ENCODE results near the gene PIEZO2.

DNA sequence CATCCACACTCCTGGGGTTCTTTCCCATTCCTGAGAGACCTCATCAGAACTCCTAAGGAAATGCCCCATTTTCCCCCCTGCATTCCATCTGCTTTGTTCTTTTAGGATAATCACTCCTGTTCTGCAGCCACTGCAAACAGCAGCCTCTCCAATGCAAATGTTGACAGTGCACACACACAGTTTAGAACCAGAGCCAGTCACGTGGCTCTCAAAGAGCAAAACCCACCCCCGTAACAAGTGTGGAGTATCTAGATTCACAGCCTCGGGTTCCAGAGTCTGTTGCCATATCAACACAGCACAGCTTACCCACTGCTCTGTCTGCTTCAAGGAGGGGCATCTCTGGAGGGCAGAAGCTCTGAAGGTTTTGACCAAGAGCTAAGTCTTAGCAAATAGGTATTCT is 443.6 kb downstream of the PIEZO2 start:
- TF ChIP-seq ZNF341 (tag by site-specific recombination; IDR thresholded peaks at IDR 0.05; ENCODE audit: low read depth) (no peak), ZNF292 (tag by site-specific recombination; IDR thresholded peaks at IDR 0.05; ENCODE audit: borderline replicate concordance, low read depth) (no peak), KLF10 (tag by site-specific recombination; IDR thresholded peaks at IDR 0.05) (no peak), TCF7L2 (IDR thresholded peaks at IDR 0.05; ENCODE audit: borderline replicate concordance, low read depth, low read length) (no peak)
- TF ChIP-seq, protein P1, sequence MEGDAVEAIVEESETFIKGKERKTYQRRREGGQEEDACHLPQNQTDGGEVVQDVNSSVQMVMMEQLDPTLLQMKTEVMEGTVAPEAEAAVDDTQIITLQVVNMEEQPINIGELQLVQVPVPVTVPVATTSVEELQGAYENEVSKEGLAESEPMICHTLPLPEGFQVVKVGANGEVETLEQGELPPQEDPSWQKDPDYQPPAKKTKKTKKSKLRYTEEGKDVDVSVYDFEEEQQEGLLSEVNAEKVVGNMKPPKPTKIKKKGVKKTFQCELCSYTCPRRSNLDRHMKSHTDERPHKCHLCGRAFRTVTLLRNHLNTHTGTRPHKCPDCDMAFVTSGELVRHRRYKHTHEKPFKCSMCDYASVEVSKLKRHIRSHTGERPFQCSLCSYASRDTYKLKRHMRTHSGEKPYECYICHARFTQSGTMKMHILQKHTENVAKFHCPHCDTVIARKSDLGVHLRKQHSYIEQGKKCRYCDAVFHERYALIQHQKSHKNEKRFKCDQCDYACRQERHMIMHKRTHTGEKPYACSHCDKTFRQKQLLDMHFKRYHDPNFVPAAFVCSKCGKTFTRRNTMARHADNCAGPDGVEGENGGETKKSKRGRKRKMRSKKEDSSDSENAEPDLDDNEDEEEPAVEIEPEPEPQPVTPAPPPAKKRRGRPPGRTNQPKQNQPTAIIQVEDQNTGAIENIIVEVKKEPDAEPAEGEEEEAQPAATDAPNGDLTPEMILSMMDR (tag by site-specific recombination; IDR thresholded peaks at IDR 0.05), result no peak
- TF ChIP-seq, protein P2, sequence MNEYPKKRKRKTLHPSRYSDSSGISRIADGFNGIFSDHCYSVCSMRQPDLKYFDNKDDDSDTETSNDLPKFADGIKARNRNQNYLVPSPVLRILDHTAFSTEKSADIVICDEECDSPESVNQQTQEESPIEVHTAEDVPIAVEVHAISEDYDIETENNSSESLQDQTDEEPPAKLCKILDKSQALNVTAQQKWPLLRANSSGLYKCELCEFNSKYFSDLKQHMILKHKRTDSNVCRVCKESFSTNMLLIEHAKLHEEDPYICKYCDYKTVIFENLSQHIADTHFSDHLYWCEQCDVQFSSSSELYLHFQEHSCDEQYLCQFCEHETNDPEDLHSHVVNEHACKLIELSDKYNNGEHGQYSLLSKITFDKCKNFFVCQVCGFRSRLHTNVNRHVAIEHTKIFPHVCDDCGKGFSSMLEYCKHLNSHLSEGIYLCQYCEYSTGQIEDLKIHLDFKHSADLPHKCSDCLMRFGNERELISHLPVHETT (tag by site-specific recombination; IDR thresholded peaks at IDR 0.05), result no peak
